Karpas-422 (cell line): ENCODE results near the gene UMAD1. TPM values are rescaled to one million over a fixed set of nuclear protein-coding genes. Genes with fewer than 3 reads are reported as not detected.

Experiments
- DNase-seq: peaks from one replicate; pipeline ENCODE4 v3.0.0-alpha.2; 2015
- H2AFZ ChIP-seq: fragments of 200-600 bp; sonication (generic); 2 replicates; pipeline ENCODE4 v1.6.1; 2014; ENCODE audit warnings: antibody characterized with exemption, low read length, mixed read lengths
- H3K27ac ChIP-seq: fragments of 200-600 bp; sonication (generic); 2 replicates; pipeline ENCODE4 v1.5.1; 2014; ENCODE audit warnings: mild to moderate bottlenecking, low read length, moderate library complexity
- H3K27me3 ChIP-seq: fragments of 200-600 bp; sonication (generic); 2 replicates; pipeline ENCODE4 v1.6.1; 2014; ENCODE audit warnings: low read length, mixed read lengths
- H3K36me3 ChIP-seq: fragments of 200-600 bp; sonication (generic); 2 replicates; pipeline ENCODE4 v1.6.1; 2014; ENCODE audit warnings: low read length, mixed read lengths; ENCODE audit not compliant: insufficient read depth
- H3K4me1 ChIP-seq: fragments of 200-600 bp; sonication (generic); 2 replicates; pipeline ENCODE4 v1.6.1; 2014; ENCODE audit warnings: mild to moderate bottlenecking, low read length, mixed read lengths
- H3K4me2 ChIP-seq: fragments of 200-600 bp; sonication (generic); 2 replicates; pipeline ENCODE4 v1.6.1; 2014; ENCODE audit warnings: low read length, low read depth, mild to moderate bottlenecking; ENCODE audit not compliant: poor library complexity, severe bottlenecking
- H3K4me3 ChIP-seq: fragments of 200-600 bp; sonication (generic); 2 replicates; pipeline ENCODE4 v1.5.1; 2014; ENCODE audit warnings: mild to moderate bottlenecking, antibody characterized with exemption, low read length, mixed read lengths
- H3K79me2 ChIP-seq: fragments of 200-600 bp; sonication (generic); 2 replicates; pipeline ENCODE4 v1.6.1; 2014; ENCODE audit warnings: mild to moderate bottlenecking, low read length, mixed read lengths
- H3K9ac ChIP-seq: fragments of 200-600 bp; sonication (generic); 2 replicates; pipeline ENCODE4 v1.6.0; 2014; ENCODE audit warnings: low read length
- H3K9me2 ChIP-seq: fragments of 200-600 bp; sonication (generic), shearing (Covaris generic); replicated peaks from 2 replicates; pipeline ENCODE4 v1.6.0; 2014; ENCODE audit warnings: mild to moderate bottlenecking, low read length, moderate library complexity; ENCODE audit not compliant: insufficient read depth
- H3K9me3 ChIP-seq: fragments of 300-700, 200-600 bp; sonication (generic); 2 replicates; pipeline ENCODE4 v1.6.1; 2014; ENCODE audit warnings: low read length, mixed read lengths
- H4K20me1 ChIP-seq: fragments of 200-600 bp; sonication (generic); 2 replicates; pipeline ENCODE4 v1.6.1; 2014; ENCODE audit warnings: mild to moderate bottlenecking, antibody characterized with exemption, low read length, low read depth; ENCODE audit not compliant: insufficient read depth
- total RNA-seq: library from RNA; depleted of rRNA; stranded (reverse); fragments of >200 nt; shearing (Covaris generic); gene quantifications from 2 replicates; pipeline ENCODE4 v1.2.3, GENCODE V29; 2014; ENCODE audit warnings: low replicate concordance

Gene UMAD1
- total RNA-seq, 1 experiment from 2014 or later: 15.2 TPM

DNA sequence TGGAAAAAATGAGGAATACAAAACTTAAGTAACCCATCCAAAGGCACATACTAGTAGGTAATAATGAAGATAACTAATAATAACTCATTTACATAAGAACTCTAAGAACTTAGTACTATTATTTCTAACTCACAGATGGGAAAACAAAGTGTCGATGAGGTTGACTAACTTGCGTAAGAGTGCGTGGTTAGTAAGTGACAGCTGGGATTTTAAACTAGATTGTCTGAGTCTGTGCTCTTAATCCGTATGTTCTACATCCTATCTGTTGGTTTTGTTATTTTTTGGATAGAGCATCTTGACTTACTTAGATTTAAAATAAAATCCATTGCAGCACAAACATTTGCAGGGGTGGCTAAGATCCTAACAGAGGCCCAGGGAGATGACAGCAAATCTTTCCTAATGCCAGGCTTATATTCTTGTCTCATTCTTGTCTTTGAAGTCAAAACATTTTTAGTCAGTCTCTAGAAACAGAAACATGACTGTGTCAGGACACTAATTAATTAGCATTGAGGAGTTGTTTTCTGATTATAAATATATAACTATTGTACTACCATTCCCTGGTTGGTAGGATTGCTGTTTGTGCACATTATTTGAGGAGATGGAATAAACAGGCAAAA, 66.1 kb downstream of the UMAD1 start:
- Histone ChIP-seq H3K27me3 (no peaks in the 10 kb centered on the region), H3K9ac (no peak overlapping the region), H3K9me3 (no peaks in the 10 kb centered on the region), H3K4me2 (no peak overlapping the region), H3K4me3 (no peak overlapping the region), H3K79me2 (no peaks in the 10 kb centered on the region), H2AFZ (no peak overlapping the region), H3K9me2 (no peaks in the 10 kb centered on the region), H4K20me1 (peaks cover 11% of the 10 kb centered on the region; the same call in 1 of the 2 replicates), H3K4me1 (no peaks in the 10 kb centered on the region), H3K27ac (no peak overlapping the region), H3K36me3 (no peaks in the 10 kb centered on the region)
- no peak for DNase-seq

- Histone ChIP-seq H3K9me2 (no peaks in the 10 kb centered on the region), H3K27ac (no peak overlapping the region), H3K4me3 (no peak overlapping the region), H3K27me3 (no peaks in the 10 kb centered on the region), H3K4me1 (no peaks in the 10 kb centered on the region), H3K9ac (no peak overlapping the region), H4K20me1 (peaks cover 8% of the 10 kb centered on the region; the same call in 1 of the 2 replicates), H3K79me2 (no peaks in the 10 kb centered on the region), H2AFZ (no peak overlapping the region), H3K9me3 (no peaks in the 10 kb centered on the region), H3K4me2 (no peak overlapping the region), H3K36me3 (no peaks in the 10 kb centered on the region)
- DNase-seq: no peak
Observed at GRCh38 chr7:7707246-7707645, 66.7 kb downstream of the UMAD1 start.

DNA sequence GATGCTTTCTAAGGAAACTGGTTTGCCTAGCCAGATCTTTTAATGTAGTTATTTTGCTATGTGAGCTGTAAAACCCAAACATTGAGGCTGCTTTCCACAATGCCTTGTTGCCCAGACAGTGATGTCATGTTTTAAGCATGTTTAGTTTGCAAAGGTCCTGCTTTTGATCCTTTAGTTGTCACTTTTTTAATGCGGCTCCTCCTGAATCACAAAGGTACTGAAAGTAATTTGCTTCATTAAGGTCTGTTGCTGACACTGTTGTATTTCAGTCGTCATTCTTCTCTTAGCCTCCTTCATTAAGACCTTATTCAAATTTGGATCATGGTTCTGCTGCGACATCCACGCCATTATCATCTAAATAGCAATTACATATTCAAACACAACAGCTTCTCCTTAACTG, 67.3 kb downstream of the UMAD1 start:
- Histone ChIP-seq H3K36me3 (no peaks in the 10 kb centered on the region), H3K4me1 (no peaks in the 10 kb centered on the region), H3K4me2 (no peak overlapping the region), H3K9ac (no peak overlapping the region), H3K9me2 (no peaks in the 10 kb centered on the region), H3K4me3 (no peak overlapping the region), H3K27me3 (no peaks in the 10 kb centered on the region), H3K27ac (no peak overlapping the region), H3K9me3 (no peaks in the 10 kb centered on the region), H4K20me1 (peaks cover 8% of the 10 kb centered on the region; the same call in 1 of the 2 replicates), H3K79me2 (no peaks in the 10 kb centered on the region), H2AFZ (no peak overlapping the region)
- DNase-seq: no peak

DNA sequence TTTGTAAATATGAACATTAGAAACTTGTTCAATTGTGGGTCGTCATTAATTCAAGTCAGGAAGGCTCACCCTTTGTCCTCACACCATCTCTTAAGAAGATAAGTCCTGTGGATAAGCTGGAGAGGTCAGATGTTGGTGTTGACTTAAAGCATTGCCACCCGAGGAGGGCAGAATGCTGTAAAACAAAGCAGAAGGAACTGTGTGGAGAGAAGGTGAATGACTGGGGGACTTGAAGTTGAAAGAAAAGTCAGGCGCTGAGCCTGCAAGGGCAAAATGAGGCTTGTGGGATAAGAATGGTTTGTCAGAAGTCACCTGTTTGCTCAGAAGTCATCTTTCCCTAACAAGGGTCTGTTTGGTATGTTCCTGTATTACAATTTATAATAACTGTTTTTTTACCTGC, 68.7 kb downstream of the UMAD1 start:
- no peaks in the 10 kb centered on the region for H3K79me2 ChIP-seq
- H3K4me1 ChIP-seq: no peaks in the 10 kb centered on the region
- no peak for DNase-seq
- no peaks in the 10 kb centered on the region for H3K36me3 ChIP-seq
- H3K9me2 ChIP-seq: no peaks in the 10 kb centered on the region
- H3K27me3 ChIP-seq: no peaks in the 10 kb centered on the region
- H3K9ac ChIP-seq: no peak overlapping the region
- no peak overlapping the region for H3K4me3 ChIP-seq
- H3K9me3 ChIP-seq: no peaks in the 10 kb centered on the region
- no peak overlapping the region for H3K27ac ChIP-seq
- H2AFZ ChIP-seq: no peak overlapping the region
- no peak overlapping the region for H3K4me2 ChIP-seq
- H4K20me1 ChIP-seq: peaks cover 6% of the 10 kb centered on the region; the same call in 1 of the 2 replicates

GRCh38 chr7:7710469-7710868, 69.9 kb downstream of the UMAD1 start:
- H3K27me3 ChIP-seq: no peaks in the 10 kb centered on the region
- no peaks in the 10 kb centered on the region for H3K9me2 ChIP-seq
- no peak for DNase-seq

DNA sequence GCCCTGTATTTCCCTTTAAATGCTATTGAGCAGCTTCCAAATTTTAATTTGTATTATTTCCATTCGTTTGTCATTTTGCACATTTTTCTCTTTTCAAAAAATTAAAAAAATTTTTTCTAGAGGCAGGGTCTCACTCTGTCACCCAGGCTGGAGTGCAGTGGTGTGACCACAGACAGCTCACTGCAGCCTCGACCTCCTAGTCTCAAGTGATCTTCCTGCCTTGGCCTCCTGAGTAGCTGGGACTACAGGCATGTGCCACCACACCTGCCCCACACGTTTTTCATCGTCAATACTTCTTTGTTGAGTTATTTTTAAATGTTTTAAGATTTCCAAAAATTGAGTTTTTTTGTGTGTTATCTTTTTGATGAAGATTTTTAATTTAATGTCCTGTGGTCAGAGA, 73.2 kb downstream of the UMAD1 start:
- Histone ChIP-seq H3K4me1 (peaks cover 2% of the 10 kb centered on the region), H2AFZ (no peak overlapping the region)

More at GRCh38 chr7:7710469-7710868, 69.9 kb downstream of the UMAD1 start:
- H4K20me1 ChIP-seq: peaks cover 6% of the 10 kb centered on the region; the same call in 1 of the 2 replicates
- H3K4me2 ChIP-seq: no peak overlapping the region
- no peaks in the 10 kb centered on the region for H3K79me2 ChIP-seq
- H3K36me3 ChIP-seq: no peaks in the 10 kb centered on the region
- no peak overlapping the region for H3K4me3 ChIP-seq
- H3K27ac ChIP-seq: no peak overlapping the region
- no peak overlapping the region for H3K9ac ChIP-seq
- no peaks in the 10 kb centered on the region for H3K4me1 ChIP-seq
- no peaks in the 10 kb centered on the region for H3K9me3 ChIP-seq
- no peak overlapping the region for H2AFZ ChIP-seq

GRCh38 chr7:7718492-7718891, 77.9 kb downstream of the UMAD1 start, which contains the start of gene RPA3:
Gene RPA3 (minus strand): TSS chr7:7718607. CDS start chr7:7640418, 78,189 bp downstream.
- Histone ChIP-seq H3K4me3 (no peak within 1 kb of the TSS), H3K27ac (no peak within 1 kb of the TSS), H3K9me3 (no peaks in the 10 kb centered on the region), H3K27me3 (no peaks in the 10 kb centered on the region), H2AFZ (no peak within 1 kb of the TSS), H4K20me1 (no peaks in the 10 kb centered on the region), H3K36me3 (no peaks in the 10 kb centered on the region), H3K4me1 (peaks cover 21% of the 10 kb centered on the region), H3K9ac (no peak within 1 kb of the TSS), H3K9me2 (no peaks in the 10 kb centered on the region), H3K79me2 (no peaks in the 10 kb centered on the region), H3K4me2 (no peak within 1 kb of the TSS)
- no peak for DNase-seq

More for the DNA sequence above, 73.2 kb downstream of the UMAD1 start:
- H3K4me3 ChIP-seq: no peak overlapping the region
- no peak overlapping the region for H3K9ac ChIP-seq
- no peak for DNase-seq
- no peaks in the 10 kb centered on the region for H3K36me3 ChIP-seq
- no peaks in the 10 kb centered on the region for H3K9me2 ChIP-seq
- H3K9me3 ChIP-seq: no peaks in the 10 kb centered on the region
- no peak overlapping the region for H3K27ac ChIP-seq
- H3K79me2 ChIP-seq: no peaks in the 10 kb centered on the region
- no peak overlapping the region for H3K4me2 ChIP-seq
- H4K20me1 ChIP-seq: 0 out of 2 replicates have a peak, but pooled peaks cover 3% of the 10 kb centered on the region
- H3K27me3 ChIP-seq: no peaks in the 10 kb centered on the region

DNA sequence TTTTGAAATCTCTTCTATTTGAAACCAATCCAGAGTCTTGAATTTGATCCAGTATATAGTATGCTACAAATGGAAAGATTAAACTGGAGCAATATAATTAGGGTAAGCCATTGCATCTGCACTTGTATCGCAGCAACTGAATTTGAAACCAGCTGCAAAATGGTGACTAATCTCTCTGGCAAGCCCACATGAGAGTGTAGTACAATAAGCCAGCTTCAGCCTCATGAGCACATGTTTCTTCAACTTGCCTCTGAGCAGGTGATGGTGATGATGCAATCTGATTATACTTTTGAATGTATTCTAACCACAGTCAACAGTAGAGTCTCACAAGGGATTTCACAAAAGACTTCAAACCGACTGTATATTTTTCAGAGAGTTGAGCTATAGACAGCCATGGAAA, 78.7 kb downstream of the UMAD1 start:
- Histone ChIP-seq H3K4me2 (no peak overlapping the region), H3K27me3 (no peaks in the 10 kb centered on the region), H3K9ac (no peak overlapping the region), H3K4me3 (no peak overlapping the region), H3K27ac (no peak overlapping the region), H2AFZ (no peak overlapping the region), H3K79me2 (no peaks in the 10 kb centered on the region), H4K20me1 (no peaks in the 10 kb centered on the region), H3K36me3 (no peaks in the 10 kb centered on the region), H3K9me2 (no peaks in the 10 kb centered on the region), H3K9me3 (no peaks in the 10 kb centered on the region), H3K4me1 (peaks cover 21% of the 10 kb centered on the region)
- no peak for DNase-seq
